ENCODE measurements around the gene MB.

The MB gene

GRCh38 chr22:35642305-35642741, 25.2 kb upstream of the MB start:
- no peak for TF ChIP-seq CTCF (IDR thresholded peaks at IDR 0.05; ENCODE audit: insufficient read depth, low read length, poor library complexity, severe bottlenecking)

GRCh38 chr22:35641494-35642120, 24.5 kb upstream of the MB start:
- H3K27me3 ChIP-seq (replicated peaks; ENCODE audit: control insufficient read depth, insufficient read depth, low read length): no peaks in the 10 kb centered on the region; the same call in 1 of the 2 replicates
- no peak overlapping the region for H3K4me3 ChIP-seq (replicated peaks; ENCODE audit: low read depth, low read length)
- no peak for DNase-seq (ENCODE audit: extremely low read depth, insufficient read length)
- no peaks in the 10 kb centered on the region for H3K36me3 ChIP-seq (ENCODE audit: control insufficient read depth, insufficient read depth, low read length)
- no peak for TF ChIP-seq CTCF (IDR thresholded peaks at IDR 0.05; ENCODE audit: insufficient read depth, low read length, poor library complexity, severe bottlenecking)

More at GRCh38 chr22:35642305-35642741, 25.2 kb upstream of the MB start:
- DNase-seq (ENCODE audit: extremely low read depth, insufficient read length): no peak
- H3K27me3 ChIP-seq (replicated peaks; ENCODE audit: control insufficient read depth, insufficient read depth, low read length): no peaks in the 10 kb centered on the region; the same call in 1 of the 2 replicates
- H3K4me3 ChIP-seq (replicated peaks; ENCODE audit: low read depth, low read length): no peak overlapping the region
- no peaks in the 10 kb centered on the region for H3K36me3 ChIP-seq (ENCODE audit: control insufficient read depth, insufficient read depth, low read length)

GRCh38 chr22:35638410-35638809, 21.3 kb upstream of the MB start:
- no peak for TF ChIP-seq CTCF (IDR thresholded peaks at IDR 0.05; ENCODE audit: insufficient read depth, low read length, poor library complexity, severe bottlenecking)
- no peak for DNase-seq (ENCODE audit: extremely low read depth, insufficient read length)
- Histone ChIP-seq H3K4me3 (replicated peaks; ENCODE audit: low read depth, low read length) (no peak overlapping the region), H3K27me3 (replicated peaks; ENCODE audit: control insufficient read depth, insufficient read depth, low read length) (no peaks in the 10 kb centered on the region; the same call in 1 of the 2 replicates), H3K36me3 (ENCODE audit: control insufficient read depth, insufficient read depth, low read length) (no peaks in the 10 kb centered on the region)

- Histone ChIP-seq H3K36me3 (ENCODE audit: control insufficient read depth, insufficient read depth, low read length) (no peaks in the 10 kb centered on the region), H3K27me3 (replicated peaks; ENCODE audit: control insufficient read depth, insufficient read depth, low read length) (no peaks in the 10 kb centered on the region; the same call in 1 of the 2 replicates), H3K4me3 (replicated peaks; ENCODE audit: low read depth, low read length) (no peak overlapping the region)
- no peak for DNase-seq (ENCODE audit: extremely low read depth, insufficient read length)
- TF ChIP-seq CTCF (IDR thresholded peaks at IDR 0.05; ENCODE audit: insufficient read depth, low read length, poor library complexity, severe bottlenecking): no peak
These were observed 20.9 kb upstream of the MB start for GRCh38 chr22:35638001-35638400.

- no peak overlapping the region for H3K4me3 ChIP-seq (replicated peaks; ENCODE audit: low read depth, low read length)
- H3K27me3 ChIP-seq (replicated peaks; ENCODE audit: control insufficient read depth, insufficient read depth, low read length): no peaks in the 10 kb centered on the region
- TF ChIP-seq CTCF (IDR thresholded peaks at IDR 0.05; ENCODE audit: insufficient read depth, low read length, poor library complexity, severe bottlenecking): no peak
- H3K36me3 ChIP-seq (ENCODE audit: control insufficient read depth, insufficient read depth, low read length): no peaks in the 10 kb centered on the region
- DNase-seq (ENCODE audit: extremely low read depth, insufficient read length): no peak
These were observed 20.1 kb upstream of the MB start for GRCh38 chr22:35637254-35637653.
